ENCODE results near the gene ARL17B.
"Not testable (repeated sequence)": the region's sequence is repeated elsewhere in the genome, so short reads cannot be mapped to it uniquely, and the experiment has no call there.

ARL17B gene

DNA sequence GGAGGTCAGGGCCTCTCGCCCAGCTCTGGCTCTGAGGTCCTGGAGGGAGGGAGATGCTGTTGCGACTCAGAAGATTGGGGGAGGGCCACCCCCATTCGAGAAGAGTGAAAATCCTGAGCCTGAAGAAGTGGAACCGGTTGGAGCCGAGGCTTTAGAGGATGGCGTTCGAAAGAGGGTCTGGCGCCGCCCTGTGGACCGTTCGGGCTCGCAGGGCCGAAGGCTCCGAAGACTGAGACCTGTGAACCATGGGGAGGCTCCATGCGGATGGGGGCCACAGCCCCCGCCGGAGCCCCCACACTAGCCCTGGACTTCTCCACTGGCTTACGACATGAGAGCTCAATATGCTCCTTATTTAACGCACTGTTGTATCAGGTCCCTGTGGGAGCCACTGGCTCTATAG is 20.3 kb downstream of the ARL17B start:
- DNase-seq (ENCODE audit: low read depth in 1 of 2, low spot score in 1 of 2); in situ Hi-C loops (cut with HindIII; ENCODE audit: low pct_unique_long_range_greater_than_20kb, low sequenced_read_pairs): not testable (repeated sequence)

DNA sequence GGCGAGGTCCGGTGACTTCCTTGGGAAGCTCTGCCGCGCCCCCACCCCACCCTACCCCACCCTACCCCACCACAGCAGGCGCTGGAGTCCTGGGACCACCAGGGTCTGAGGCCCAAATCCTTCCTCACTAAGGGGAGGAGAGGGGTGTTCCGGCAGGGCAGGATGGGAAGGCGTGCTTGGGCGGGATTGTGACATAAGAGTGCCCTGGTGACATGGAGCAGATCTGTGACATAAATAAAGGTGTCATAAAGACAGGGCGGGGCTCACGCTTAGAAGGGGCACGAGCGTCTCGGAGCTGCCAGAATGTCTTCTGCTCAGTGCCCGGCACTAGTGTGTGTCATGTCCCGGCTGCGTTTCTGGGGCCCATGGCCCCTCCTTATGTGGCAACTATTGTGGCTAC is 66.7 kb downstream of the ARL17B start, which contains the start of gene LRRC37A:
TSS of gene LRRC37A (plus strand) at position 301 of the 400 bp plus-strand sequence. CDS start at position 304, 3 bp downstream.
- DNase-seq (ENCODE audit: low read depth in 1 of 2, low spot score in 1 of 2); in situ Hi-C loops (cut with HindIII; ENCODE audit: low pct_unique_long_range_greater_than_20kb, low sequenced_read_pairs): not testable (repeated sequence)

DNA sequence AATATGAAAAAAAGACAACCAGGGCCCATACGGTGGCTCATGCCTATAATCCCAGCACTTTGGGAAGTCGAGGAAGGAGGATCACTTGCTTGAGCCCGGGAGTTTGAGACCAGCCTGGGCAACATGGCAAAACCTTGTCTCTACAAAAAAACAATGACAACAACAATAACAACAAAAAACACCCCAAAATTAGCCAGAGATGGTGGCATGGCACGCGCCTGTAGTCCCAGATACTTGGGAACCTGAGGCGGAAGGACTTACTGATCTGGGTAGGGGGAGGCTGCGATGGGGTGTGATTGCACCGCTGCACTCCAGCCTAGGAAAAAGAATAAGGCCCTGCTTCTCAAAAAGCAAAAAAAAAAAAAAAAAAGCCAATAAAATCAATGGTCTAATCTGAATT is 69.9 kb downstream of the ARL17B start:
- in situ Hi-C loops (cut with HindIII; ENCODE audit: low pct_unique_long_range_greater_than_20kb, low sequenced_read_pairs); DNase-seq (ENCODE audit: low read depth in 1 of 2, low spot score in 1 of 2): not testable (repeated sequence)

DNA sequence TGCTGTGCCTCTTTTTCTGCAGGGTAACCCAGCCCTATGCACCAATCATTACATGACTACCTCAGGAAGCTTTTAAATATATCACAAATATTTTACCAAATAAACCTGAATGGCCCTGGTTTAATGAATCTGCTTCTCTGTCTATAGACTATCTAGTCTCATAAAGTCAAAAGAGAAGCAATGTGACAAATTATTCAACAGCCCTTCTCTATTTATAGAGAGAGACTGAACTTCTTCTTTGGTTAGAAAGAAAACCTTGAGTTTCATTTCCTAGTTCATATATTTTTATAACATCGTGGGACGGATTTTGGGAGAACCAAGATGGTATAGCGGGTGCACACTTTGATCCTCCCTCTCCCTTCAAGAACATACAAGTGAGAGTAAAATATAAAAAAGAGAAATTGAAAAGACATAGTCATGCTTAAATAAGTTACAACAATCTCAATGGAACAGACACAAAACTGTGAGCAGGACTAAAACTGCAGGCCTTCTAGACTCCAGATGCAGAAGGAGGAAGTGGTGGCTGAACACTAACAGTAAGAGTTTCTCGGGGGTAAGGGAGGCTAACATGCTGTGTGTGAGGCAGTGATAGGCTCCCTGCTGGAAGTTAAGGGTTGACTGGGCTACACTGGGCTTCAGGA is 70.5 kb downstream of the ARL17B start:
- DNase-seq (ENCODE audit: low read depth in 1 of 2, low spot score in 1 of 2); in situ Hi-C loops (cut with HindIII; ENCODE audit: low pct_unique_long_range_greater_than_20kb, low sequenced_read_pairs): not testable (repeated sequence)

DNA sequence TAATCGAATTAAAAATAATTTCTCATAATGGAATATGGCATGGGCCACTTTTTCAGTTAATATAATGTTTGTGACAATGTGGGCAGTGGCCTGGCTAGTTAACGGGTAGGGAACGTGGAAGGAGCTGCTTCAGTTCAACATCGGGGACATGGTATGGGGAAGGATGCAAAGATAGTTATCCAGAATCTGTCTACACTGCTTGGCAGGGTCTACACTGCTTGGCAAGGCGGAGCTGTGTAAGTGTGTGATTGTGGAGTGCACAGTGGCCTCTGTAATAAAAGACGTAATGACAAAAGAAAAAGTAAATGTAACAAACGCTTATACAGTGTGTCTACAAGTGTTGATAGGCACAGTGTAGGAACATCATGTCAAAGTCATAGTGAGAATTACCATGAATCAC is 74.0 kb downstream of the ARL17B start:
- in situ Hi-C loops (cut with HindIII; ENCODE audit: low pct_unique_long_range_greater_than_20kb, low sequenced_read_pairs); DNase-seq (ENCODE audit: low read depth in 1 of 2, low spot score in 1 of 2): not testable (repeated sequence)

DNA sequence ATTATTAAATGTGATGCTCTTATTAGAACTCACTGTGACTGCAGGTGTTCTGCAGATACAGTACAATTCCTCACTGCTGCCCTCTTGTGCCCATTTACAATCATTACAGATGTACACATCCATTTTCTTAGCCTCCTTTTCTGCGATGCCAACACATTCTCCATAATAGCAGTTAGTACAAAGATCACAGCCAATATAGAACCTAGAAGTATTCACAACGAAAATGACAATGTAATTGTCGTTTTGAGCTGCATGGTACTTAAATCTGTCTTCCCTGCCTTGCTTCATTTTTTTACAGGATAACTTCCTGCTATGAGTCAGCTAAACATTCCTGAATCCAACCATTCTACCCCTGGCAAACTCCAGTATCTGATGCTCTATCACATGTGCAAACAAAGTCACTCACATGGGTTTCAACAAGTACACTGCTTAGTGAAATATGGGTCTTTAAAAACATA is 74.8 kb downstream of the ARL17B start:
- peak in 1 of 2 experiments; percentile 89 for DNase-seq (ENCODE audit: low read depth in 1 of 2, low spot score in 1 of 2)
- in situ Hi-C loops (cut with HindIII; ENCODE audit: low pct_unique_long_range_greater_than_20kb, low sequenced_read_pairs) = not testable (repeated sequence)
- peak; percentile 78; the same call in 1 of the 2 replicates for TF ChIP-seq JUND (IDR thresholded peaks at IDR 0.05; ENCODE audit: low read depth)

DNA sequence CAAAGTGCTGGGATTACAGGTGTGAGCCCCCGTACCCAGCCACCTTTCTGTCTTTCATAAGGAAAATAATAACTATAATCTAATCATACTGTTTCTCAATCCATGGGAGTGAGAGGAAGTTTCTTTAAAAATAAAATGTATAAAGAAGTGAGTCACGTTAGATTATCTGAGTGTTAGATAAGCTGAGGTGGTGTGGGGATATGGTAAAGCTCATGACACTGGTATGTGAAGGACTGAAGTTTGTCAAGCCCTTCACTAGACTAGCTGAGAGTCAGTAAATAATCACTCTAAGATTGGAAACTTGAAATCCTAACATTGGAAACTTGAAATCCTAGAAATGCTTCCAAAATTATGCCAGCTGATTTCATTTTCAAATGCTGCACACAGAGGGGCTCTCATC is 76.1 kb downstream of the ARL17B start:
- in situ Hi-C loops (cut with HindIII; ENCODE audit: low pct_unique_long_range_greater_than_20kb, low sequenced_read_pairs); DNase-seq (ENCODE audit: low read depth in 1 of 2, low spot score in 1 of 2): not testable (repeated sequence)

DNA sequence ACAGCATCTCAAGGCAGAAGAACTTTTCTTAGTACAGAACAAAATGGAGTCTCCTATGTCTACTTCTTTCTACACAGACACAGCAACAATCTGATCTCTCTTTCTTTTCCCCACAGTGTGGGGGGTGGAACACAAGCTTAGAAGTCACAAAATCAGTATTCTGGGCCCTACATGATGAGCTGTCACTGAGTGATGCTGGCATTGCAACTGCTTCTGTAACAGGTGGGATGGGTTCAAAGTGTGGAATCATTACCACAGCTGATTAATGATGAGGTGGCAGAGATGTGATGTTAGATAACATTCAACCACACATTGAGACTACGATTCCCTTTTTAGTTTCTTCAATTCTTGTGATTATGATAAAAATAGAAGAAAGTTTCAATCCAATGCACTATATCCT is 77.1 kb downstream of the ARL17B start:
- in situ Hi-C loops (cut with HindIII; ENCODE audit: low pct_unique_long_range_greater_than_20kb, low sequenced_read_pairs); DNase-seq (ENCODE audit: low read depth in 1 of 2, low spot score in 1 of 2): not testable (repeated sequence)

DNA sequence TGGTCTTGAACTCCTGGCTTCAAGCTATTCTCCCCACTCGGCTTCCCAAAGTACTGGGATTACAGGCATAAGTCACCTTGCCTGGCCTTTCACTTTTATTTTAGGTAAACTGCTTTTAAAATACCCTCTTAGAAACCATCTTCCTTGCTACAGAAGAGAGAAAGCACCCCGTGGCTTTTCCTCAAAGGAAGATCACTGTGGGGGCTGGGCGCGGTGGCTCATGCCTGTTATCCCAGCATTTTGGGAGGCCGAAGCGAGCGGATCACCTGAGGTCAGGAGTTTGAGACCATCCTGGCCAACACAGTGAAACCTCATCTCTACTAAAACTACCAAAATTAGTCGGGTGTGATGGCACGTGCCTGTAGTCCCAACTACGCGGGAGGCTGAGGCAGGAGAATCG is 78.9 kb downstream of the ARL17B start:
- DNase-seq (ENCODE audit: low read depth in 1 of 2, low spot score in 1 of 2); in situ Hi-C loops (cut with HindIII; ENCODE audit: low pct_unique_long_range_greater_than_20kb, low sequenced_read_pairs): not testable (repeated sequence)

DNA sequence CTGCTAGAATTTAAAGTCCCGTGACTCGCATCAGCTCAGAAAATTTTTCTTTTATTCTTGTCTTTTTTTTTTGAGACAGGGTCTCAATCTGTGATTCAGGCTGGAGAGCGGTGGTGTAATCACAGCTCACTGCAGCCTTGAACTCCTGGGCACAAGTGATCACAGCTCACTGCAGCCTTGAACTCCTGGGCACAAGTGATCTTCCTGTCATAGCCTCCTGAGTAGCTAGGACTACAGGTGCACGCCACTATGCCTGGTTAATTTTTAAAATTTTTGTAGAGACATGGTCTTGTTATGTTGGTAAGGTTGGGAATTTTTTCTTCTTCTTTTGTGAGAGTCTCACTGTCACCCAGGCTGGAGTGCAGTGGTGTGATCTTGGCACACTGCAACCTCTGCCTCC is 80.2 kb downstream of the ARL17B start:
- DNase-seq (ENCODE audit: low read depth in 1 of 2, low spot score in 1 of 2); in situ Hi-C loops (cut with HindIII; ENCODE audit: low pct_unique_long_range_greater_than_20kb, low sequenced_read_pairs): not testable (repeated sequence)

DNA sequence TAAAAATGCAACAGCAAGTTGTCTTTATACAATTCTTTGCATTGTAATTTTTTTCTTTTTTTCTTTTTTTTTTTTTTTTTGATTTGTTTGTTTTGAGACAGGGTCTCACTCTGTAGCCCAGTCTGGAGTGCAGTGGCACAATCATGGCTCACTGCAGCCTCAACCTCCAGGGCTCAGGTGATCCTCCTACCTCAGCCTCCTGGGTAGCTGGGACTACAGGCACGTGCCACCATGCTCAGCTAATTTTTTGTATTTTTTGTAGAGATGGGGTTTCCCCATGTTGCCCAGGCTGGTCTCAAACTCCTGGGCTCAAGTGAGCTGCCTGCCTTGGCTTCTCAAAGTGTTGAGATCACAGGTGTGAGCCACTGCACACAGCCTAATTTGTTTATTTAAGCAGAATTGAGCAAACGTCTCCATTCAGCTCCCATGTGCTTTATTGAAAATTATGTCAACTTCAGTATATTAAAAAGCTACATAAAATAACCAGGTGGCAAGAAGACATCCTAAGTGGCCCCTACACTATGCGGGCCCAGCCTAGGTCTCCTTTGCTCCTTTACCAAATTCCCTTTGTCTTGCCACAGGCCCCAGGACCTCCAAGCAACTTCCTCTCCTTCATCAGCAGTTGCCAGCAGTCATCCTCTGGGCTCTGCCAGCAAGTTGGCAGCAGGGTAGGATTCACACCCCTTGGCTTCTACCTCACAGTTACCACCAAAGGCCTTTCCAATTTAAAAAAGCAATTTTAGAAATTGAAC is 84.7 kb downstream of the ARL17B start:
- DNase-seq (ENCODE audit: low read depth in 1 of 2, low spot score in 1 of 2); in situ Hi-C loops (cut with HindIII; ENCODE audit: low pct_unique_long_range_greater_than_20kb, low sequenced_read_pairs): not testable (repeated sequence)

DNA sequence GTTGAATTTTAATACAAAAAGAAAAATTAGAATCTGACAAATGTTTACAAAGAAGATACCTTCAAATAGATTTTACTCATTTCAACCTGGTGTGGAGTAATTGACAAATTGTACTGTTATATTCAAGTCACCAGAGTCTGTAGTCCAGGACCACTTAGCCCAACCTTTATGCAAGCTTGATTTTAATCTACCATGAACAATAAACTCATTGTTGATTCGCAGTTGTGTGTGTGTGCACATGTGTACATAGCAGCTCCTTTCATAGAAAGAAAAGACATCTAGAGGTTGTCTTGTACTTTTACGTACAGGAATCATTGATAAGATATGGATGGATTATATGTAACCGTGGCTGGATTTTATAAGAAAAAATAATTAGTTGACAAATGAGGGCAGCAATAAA is 87.3 kb downstream of the ARL17B start:
- no peak for TF ChIP-seq JUND (IDR thresholded peaks at IDR 0.05; ENCODE audit: low read depth)

DNA sequence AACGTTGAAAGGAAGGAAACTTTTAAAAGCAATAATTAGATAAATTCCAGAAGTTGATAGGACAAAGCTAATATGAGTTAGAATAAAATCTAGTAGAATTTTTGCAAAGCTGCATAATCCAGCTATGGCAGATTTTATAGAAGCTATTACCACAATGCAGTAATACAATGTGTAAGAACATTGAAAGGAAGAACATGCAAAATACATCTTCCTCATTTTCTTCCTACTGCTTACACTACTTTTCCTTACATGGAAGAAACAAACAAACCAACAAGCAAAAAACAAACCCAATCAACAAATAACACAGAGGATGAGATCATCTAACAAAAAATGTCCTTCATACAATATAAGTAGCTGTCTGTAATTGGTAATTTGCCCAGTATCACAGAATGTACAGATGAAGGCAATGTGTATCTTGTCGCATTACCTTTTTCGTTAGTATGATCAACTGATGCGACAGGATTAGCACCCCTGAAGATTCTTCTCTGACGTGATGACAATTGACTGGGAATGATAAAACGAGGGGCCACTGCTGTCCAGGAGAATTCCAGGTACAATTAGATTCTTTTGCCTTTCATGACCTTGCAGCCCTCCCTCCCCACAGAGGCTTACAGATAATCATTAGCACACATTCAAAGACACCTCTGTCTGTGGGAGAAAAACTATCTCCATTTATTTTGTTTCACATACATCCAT is 87.9 kb downstream of the ARL17B start:
- no peak for TF ChIP-seq JUND (IDR thresholded peaks at IDR 0.05; ENCODE audit: low read depth)
- in situ Hi-C loops (cut with HindIII; ENCODE audit: low pct_unique_long_range_greater_than_20kb, low sequenced_read_pairs) = no loop called here

More for the DNA sequence above, 87.3 kb downstream of the ARL17B start:
- no peak for DNase-seq (ENCODE audit: low read depth in 1 of 2, low spot score in 1 of 2)
- in situ Hi-C loops (cut with HindIII; ENCODE audit: low pct_unique_long_range_greater_than_20kb, low sequenced_read_pairs) = no loop called here

More for the DNA sequence above, 87.9 kb downstream of the ARL17B start:
- DNase-seq (ENCODE audit: low read depth in 1 of 2, low spot score in 1 of 2) = no peak

Measured in T47D (cell line).